OCI-M1 (cell line): ENCODE measurements around the gene MLC1.

Source experiments
- DNase-seq: peaks from one replicate; lab custom pipeline; 2025; lab: John Stamatoyannopoulos, UW

The MLC1 gene

DNA sequence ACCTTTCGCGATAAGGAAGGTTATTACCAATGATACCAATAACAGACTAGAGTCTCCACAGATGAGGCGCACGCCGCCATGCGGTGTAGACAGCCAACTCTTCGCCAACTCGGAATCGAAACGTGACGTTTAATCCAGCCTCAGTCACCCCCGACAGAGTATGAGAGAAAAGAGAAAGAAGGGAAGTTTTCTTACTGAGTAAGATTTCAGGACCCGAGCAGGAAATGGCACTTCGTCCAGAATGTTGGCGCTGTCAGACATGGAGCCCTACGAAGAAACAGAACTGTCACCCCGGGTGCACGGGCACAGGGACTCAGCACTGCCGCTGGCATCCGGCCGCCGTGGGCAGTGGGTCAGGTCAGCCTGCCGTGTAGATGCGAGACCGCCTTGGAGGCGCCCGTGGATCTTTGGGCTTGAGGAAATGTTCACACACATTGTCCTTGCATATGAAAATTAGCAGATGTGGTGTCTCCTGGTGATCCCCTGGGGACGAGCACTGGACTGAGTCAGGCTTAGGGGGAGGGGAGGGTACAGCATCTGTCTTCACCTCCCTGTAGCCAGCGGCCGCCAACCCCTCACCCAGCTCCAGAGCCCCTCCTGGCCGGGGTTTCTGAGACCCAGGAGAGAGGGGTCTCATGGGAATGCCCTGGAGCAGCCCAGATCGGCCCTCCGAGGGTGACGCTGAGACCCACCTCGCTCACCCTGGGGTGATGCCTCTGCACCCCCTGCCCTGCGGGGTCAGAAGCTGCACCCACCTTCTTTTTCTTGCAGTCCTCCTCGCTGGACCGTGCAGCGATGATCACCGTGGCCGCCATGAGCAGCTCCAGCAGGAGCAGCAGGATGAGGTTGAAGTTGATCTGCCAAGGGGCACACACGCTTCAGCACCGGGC lies 8.3 kb downstream of the MLC1 start:
- no peak for DNase-seq

DNA sequence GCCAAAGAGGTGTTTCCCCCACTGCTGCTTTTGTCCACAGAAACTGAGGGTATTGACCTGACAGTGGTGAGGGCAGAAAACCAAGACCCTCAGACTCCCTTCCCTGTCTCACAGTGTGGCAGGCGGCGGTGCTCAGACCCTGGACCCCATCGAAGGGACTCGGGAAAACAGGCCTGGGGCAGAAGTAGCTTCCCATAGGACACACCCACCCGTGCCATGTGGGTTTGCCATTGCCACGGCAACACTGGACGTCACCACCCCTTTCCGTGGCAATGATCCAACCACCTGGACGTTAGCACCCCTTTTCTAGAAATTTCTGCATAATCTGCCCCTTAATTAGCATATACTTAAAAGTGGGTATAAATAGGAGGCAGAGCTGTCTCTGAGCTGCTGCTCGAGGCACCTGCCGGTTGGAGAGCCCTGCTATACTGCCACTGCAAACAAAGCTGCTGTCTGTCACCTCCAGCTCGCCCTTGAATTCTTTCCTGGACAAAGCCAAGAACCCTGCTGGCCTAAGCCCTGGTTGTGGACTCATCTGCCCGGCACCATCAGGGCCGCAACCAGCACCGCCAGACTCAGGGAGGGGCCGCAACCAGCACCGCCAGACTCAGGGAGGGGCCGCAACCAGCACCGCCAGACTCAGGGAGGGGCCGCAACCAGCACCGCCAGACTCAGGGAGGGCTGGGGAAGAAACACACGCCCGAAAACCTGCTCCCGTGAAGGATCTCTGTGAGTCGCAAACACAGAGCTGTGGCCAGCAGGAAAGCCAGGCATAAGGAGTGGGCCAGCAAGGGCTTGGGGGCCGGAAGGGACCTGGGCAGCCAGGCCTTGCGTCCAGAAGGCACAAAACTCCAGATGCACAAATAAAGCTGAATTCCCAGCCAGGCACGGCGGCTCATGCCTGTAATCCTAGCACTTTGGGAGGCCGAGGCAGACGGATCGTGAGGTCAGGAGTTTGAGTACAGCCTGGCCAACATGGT lies 10.4 kb downstream of the MLC1 start:
- DNase-seq, result no peak

DNA sequence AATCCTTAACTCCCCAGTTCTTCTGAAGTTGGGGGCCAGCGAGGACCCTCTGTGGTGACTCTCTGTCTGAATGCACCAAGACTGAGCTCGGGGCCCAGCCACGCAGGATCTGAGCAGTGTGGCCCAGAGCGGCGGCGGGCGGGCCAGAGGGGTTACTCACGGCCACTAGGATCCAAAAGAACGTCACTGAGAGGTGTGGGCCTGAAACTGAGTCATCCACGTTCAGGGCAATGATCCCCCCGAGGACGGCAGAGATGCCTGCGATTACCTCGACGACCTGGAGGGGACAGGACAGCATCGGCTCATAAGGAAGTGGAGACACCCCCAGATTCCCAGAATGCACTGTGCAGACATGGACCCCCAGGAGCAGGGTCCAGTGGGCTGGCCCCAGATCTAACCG lies 11.2 kb downstream of the MLC1 start:
- DNase-seq, result no peak

DNA sequence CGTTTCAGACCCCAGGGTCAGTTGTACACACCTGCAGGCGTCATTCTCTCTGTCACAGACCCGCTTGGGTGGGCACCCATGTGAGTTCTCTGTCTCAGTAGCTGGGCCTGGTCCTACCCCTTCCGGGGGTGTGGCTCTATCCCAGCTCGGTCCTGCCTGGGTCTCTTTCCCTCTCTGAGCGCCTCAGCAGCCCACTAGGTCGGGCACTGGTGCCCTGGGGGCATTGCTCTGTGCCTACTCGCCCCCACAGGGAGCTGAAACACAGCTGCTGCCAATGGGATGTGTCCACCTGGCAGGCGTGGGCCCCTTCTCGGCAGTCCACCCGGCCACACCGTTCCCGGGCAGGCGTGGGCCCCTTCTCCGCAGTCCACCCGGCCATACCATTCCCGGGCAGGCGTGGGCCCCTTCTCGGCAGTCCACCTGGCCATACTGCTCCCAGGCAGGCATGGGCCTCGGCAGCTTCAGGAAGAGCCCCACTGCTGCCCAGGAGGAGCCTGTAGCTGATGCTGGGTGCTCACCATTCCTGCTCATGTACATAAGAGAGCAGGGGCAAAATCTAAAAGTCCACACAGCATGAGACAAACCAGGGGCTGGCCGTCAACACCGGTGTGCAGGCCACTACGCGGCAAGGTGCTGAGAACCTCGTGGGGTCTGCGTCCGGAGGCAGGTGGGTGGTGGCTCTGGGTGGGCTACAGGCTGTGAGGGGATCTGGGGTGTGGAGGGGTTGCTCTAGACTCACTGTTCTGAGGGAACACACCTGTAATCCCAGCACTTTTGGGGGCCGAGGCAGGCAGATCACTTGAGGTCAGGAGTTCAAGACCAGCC lies 12.3 kb downstream of the MLC1 start:
- no peak for DNase-seq

DNA sequence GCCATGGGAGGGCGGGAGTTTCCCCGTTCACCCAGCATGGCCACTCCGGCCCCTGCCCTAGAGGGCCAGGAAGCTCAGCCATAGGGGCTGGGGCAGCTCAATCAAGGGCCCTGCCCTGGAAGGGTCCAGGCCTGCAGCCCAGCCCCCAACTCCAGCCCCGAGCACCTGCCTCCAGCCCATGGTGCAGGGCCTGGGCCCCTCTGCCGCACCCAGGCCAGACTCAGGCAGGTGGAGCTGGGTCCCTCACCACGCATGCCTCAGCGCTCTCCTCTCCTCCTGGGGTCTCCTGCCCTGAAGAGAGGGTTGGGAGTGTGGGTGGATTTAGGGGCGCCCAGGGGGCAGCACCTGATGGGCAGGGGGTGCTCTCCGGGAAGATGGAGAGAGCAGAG lies 13.1 kb downstream of the MLC1 start:
- DNase-seq, result no peak

DNA sequence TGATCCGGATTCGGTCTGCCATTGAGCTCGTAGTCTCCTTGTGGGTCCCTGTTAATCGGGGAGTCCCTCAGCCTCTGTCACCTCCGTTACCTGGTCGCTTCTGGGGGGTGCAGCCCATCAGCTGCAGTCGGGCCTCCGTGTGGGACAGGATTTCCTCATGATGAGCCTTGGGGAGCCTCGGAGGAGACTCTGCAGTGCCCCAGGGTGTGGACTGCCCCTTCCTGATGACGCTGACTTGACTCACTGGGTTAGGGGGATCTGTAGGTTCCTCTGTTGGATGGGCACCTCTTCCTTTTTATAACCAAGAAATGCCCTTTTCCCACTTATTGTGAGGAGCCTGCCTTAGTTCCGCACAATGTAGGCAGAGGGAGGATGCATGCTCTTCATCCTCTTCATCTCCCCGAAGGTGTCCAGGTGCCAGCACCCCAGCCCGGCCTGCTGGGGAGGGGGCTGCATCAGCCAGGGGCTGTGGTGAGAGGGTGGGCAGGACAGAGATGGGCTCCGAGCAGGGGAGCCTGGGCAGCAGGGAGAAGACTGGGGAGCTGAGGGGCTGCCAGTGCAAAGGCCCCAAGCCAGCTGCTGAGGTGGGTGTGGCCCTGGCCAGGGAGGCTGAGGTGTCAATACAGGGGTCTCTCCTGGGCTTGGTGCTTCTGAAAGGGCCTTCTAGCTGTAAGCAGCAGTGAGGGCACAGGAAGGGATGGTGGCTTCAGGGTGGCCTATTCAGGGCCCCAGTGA lies 13.6 kb downstream of the MLC1 start:
- DNase-seq, result no peak

DNA sequence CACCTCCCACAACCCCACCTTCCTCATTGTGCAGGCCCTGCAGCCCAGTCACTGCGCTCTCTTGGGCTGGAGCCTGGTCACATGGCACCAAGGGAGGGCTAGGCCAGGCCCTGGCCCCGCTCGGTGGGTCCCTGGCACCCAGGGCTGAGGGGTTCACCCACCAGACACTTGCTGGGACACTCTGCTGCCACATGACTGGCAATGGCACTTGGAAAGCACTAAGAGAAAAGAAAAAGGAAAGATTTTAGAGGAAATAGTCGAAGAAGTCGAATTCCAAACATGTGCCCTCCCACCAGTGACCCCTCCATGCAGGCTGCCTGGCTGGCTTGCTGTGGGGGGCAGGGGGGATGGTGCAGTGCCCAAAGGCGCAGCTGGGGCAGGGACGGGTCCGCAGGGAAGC lies 14.9 kb downstream of the MLC1 start:
- DNase-seq, result no peak

DNA sequence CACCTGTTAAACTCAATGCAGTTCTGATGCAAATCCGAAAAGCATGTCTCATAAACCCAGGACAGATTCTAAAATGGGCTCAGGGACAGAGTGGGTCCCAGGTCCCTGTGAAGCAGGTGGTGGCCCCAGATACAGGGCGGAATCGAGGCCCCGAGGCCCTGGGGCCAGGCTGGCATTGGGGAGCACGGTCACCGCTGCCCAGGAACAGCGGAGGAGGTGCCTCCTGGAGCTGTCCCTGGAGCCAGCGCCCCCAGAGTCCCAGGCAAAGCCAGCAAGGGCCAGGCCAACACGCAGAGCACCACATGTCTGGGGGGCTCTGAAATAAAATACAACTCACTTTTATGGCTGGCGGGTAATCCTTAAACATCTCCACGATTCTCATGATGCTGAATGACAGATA lies 17.1 kb downstream of the MLC1 start:
- DNase-seq, result no peak

DNA sequence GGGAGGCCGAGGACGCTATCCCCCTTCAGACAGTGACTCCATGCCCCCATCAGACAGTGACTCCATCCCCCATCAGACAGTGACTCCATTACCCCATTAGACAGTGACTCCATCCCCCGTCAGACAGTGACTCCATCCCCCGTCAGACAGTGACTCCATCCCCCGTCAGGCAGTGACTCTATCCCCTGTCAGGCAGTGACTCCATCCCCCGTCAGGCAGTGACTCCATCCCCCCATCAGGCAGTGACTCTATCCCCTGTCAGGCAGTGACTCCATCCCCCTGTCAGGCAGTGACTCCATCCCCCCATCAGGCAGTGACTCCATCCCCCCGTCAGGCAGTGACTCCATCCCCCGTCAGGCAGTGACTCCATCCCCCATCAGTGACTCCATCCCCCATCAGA lies 18.0 kb downstream of the MLC1 start:
- no peak for DNase-seq

DNA sequence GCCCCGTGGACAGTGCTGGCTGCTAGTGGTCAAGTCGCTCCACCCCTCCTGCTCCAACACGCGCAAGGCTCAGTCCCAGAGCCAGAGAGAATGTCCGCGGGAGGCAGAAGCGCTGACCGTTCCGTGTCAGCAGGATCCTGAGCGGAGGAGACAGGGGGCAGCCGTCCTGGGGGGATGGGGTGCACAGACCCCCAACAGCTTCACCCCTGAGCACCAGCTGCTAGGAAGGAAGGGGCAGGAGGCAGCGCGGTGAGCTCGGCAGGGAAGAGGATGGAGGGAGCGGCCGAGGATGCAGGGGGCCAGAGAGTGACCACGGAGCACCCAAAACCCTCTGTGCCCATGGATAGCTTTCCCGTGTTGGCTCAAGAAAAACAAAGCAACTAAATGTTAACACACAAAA lies 20.8 kb downstream of the MLC1 start:
- no peak for DNase-seq

DNA sequence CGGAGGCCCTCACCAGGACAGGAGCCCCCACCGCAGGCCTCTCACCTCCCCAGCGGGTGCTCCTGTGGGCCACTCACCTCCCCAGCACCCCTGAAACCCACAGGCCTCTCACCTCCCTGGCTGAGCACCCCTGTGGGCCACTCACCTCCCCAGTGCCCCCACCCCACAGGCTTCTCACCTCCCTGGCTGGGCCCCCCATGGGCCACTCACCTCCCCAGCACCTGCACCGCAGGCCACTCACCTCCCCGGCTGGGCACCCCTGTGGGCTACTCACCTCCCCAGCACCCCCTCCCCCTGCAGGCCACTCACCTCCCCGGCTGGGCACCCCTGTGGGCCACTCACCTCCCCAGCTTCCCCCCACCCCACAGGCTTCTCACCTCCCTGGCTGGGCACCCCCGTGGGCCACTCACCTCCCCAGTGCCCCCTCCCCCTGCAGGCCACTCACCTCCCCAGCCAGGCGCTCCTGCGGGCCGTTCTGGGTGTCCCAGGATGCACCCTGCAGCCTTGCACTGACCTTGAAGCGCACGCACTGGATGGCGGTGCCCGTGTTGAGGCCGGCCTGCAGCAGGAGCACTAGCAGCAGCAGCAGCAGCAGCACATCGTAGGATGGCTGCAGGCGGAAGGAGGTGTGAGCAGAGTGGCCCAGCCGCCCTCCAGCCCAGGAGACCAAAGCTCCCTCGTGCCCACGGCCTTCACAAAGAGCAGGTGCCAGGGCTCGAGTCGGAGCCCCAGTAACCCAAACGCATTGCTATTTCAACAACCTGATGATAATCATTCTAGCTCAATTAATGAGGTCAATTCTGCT lies 21.4 kb downstream of the MLC1 start:
- DNase-seq, result no peak

DNA sequence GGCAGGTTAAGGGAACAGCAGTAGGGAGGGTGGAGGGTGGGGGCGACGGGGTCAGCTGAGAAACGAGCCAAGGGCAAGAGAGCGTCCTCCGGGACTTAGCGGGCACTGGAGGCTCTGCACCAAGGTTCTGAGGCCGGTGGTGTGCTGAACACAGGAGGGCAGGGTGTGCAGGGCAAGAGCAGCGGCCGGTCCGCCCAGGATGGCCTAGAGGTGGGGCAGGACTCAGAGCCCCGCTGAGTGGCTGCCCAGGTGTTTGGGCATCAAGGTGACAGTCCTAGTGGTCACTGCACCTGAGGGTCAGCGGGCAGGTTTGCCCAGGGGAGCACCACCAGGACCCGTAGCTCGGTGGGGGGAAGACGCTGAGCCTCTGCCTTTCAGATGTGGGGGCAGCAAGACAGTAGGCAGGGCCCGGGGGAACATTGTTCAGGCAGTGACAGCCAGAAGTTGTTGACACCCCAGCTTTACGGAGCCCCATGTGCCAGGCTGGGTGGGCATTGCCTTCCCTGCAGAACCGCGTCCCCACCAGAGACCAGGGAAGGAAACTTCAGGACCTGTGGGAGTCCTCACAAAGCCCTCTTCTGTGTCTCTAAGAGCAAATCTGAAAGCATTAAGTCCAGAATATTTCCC lies 22.6 kb downstream of the MLC1 start:
- no peak for DNase-seq

DNA sequence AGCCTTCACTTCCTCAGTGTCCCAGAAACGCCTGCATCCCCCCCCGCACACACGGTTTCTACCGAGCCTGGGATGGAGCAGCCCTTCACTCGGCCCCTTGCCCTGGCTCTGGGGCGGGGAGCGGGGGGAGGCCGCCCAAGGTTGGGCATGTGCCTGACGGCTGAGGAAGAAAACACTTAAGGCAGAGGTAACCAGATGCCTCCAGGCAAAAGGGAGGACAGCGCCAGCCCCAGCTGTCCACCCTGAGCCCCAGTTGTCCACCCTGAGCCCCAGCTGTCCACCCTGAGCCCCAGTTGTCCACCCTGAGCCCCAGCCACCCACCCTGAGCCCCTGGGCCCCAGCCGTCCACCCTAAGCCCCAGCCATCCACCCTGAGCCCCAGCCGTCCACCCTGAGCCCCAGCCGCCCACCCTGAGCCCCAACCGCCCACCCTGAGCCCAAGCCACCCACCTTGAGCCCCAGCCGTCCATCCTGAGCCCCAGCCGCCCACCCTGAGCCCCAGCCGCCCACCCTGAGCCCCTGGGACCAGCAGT lies 23.3 kb downstream of the MLC1 start:
- no peak for DNase-seq

DNA sequence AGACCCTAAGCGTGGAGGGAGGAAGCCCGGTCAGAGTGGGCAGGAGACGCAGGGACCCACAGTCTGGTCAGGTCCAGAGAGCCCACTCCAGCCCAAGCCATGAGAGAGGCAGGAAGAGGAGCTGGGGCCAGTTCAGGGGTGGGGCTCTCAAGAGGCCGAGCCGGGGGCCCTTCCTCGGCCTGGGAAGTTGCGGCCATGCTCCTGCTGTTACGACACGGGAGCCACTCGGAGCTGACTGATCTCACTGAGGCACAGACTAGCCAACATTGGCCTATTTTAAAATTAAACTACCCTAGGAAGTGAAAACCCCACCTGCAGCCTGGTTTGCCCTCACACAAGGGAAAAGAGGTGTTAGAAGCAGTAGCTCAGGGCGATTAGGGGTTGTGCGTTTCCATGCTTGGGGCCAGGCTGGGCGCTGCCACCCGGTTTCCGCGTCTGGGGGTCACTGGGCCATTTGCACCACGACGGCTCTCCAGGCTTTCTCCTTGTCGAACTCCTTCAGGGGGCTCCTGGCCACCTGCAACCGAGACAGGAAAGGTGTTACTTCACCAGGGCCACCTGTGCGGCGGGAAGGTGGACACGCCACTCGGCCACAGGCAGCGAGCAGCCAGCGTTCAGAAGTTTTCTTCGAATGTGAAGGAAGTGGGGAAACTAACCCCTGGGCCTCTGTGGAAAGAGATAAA lies 23.9 kb downstream of the MLC1 start:
- no peak for DNase-seq

DNA sequence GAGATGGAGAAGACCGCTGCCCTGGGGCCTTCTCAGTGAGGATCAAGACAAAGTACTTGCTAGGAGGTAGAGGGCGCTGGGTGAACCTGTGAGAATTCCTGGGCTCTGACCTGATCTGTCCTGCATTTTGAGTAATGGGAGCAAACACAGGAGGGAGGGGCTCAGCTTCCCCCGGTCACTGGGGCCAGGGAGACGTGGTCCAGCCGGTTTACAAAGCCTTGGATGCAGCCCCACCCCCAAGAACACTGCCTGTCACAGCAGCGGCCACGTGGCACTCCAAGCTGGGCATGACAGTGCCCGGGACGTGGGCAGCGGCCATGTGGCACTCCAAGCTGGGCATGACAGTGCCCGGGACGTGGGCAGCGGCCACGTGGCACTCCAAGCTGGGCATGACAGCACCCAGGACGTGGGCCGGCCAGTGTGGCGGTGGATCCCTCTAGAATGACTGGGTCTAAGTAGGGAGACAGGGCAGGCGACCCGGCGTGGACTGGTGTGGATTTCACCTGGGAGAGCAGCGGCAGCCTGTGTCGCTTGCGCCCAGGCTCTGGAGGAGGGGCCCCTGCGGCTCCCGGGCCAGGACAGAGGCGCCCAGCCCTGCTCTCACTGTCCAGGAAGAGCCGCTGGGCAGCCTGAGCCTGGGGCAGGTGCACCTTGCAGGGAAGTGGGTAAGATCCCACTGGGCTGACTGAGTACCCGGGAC lies 24.6 kb downstream of the MLC1 start:
- DNase-seq, result no peak

DNA sequence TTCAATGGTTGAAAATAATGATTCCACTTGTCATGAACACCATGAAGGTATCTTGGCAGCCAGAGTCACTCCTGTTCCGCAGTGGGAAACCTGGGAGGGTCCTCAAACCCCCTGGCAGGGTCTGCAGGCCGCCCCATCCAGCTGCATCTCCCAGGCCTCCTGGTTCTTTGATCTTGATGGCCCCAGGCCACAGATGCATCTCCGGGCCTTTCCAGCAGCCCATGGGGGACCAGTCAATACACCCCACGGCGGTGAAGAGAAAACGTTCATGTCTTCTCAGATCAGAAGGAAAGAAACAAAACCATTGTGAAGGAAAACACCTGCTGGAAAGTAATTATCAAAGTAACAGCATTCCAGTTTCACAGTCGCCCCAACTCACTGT lies 25.4 kb downstream of the MLC1 start:
- no peak for DNase-seq

DNA sequence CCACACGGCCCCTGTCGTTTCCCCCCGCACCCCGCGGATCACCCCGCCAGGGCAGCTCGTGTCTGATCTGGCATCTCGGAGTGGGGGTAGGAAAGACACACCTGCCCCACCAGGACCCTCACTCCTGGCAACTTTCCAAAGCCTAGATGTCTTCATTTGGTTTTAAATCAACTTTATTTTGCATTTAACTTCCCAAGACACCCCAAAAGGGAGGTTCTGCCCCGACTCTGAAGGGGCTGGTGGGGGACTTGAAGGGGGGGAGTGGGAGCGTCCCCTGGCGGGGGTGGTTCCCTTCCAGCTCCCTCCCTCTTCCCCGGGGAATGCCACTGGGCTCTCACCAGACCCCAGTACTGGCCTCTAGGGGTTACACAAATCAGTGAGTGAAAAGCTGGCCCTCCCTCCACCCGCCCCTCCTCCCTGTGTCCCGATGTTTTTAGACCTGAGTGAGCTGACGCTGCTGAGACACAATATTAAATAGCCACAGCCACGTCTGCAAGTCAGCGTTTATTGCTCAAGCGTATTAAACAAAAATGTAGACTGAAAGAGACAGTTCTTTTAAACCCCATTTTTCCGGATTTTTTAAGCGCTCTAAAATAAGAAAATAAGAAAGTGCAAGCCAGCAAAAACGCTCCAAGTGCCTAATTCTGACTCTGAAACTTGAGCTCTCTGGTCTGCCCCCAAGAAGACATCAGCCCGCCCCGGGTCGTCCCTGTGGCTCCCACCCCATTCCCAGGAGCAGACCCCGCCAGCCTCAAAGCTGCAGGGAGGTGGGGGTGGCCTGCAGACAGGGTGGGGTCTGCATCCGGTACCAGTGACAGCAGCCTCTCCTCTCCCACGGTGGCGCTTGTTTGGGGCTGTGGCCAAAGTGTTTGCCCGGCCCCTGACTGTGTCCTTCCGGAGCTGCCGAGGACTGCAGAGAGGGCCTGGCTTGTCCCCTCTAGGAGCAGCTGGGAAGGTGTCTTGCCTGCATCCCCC lies 26.0 kb downstream of the MLC1 start:
- no peak for DNase-seq
